SK-N-SH (cell line): ENCODE results near the gene THADA. TPM values are rescaled to one million over a fixed set of nuclear protein-coding genes. Genes with fewer than 3 reads are reported as not detected.

Source experiments
- CTCF ChIA-PET: fragments of 300-600, 350-600 bp; formaldehyde crosslinking; extraction: SDS; loops from one replicate; lab custom pipeline; 2021; lab: Yijun Ruan, JAX
- POLR2A ChIA-PET: fragments of 350-600 bp; sonication (Branson Sonifier 250); formaldehyde crosslinking; extraction: SDS; loops from one replicate; lab custom pipeline; 2020; ENCODE audit warnings: antibody characterized with exemption, inconsistent platforms; lab: Yijun Ruan, JAX
- DNase-seq: peaks from one replicate; pipeline ENCODE4 v3.0.0; 2012
- H2AFZ ChIP-seq: fragments of 200-600 bp; sonication (generic); 2 replicates; pipeline ENCODE4 v1.8.1; 2016; ENCODE audit warnings: antibody characterized with exemption, mild to moderate bottlenecking, low read depth
- H3F3A ChIP-seq: fragments of 200-600 bp; sonication (generic); replicated peaks from 2 replicates; pipeline ENCODE3; 2016; ENCODE audit warnings: antibody characterized with exemption, mild to moderate bottlenecking; ENCODE audit not compliant: insufficient read depth
- H3K27ac ChIP-seq, 2 experiments: fragments of 200-500 bp in 1 of 2; fragments of 200-600 bp in 1 of 2; sonication (Bioruptor generic) in 1 of 2; sonication (generic), shearing (Covaris generic) in 1 of 2; 2 replicates each; pipeline versions ENCODE4 v1.5.1 to v1.6.1; 2014 to 2016; ENCODE audit warnings: low read depth in 2 of 2, inconsistent platforms in 1 of 2, low read length in 1 of 2, mild to moderate bottlenecking in 1 of 2, mixed read lengths in 1 of 2
- H3K27me3 ChIP-seq: fragments of 200-600 bp; sonication (generic), shearing (Covaris generic); 2 replicates; pipeline ENCODE4 v1.6.1; 2016; ENCODE audit warnings: mixed run types; ENCODE audit not compliant: insufficient read depth
- H3K36me3 ChIP-seq, 2 experiments: fragments of 200-500 bp in 1 of 2; fragments of 200-600 bp in 1 of 2; sonication (Bioruptor generic) in 1 of 2; sonication (generic) in 1 of 2; replicated peaks in 1 of 2; 2 replicates each; pipeline versions ENCODE3 to v1.5.1; 2014 to 2016; ENCODE audit warnings: low read length in 1 of 2, mild to moderate bottlenecking in 1 of 2; ENCODE audit not compliant: insufficient read depth in 2 of 2, control insufficient read depth in 1 of 2
- H3K4me1 ChIP-seq, 2 experiments: fragments of 200-500 bp in 1 of 2; fragments of 200-600 bp in 1 of 2; sonication (Bioruptor generic) in 1 of 2; sonication (generic), shearing (Covaris generic) in 1 of 2; 2 replicates each; pipeline versions ENCODE4 v1.5.1 to v1.6.1; 2014 to 2016; ENCODE audit warnings: low read depth in 1 of 2, low read length in 1 of 2, mixed run types in 1 of 2; ENCODE audit not compliant: insufficient read depth in 2 of 2, control insufficient read depth in 1 of 2
- H3K4me2 ChIP-seq: fragments of 200-600 bp; sonication (generic), shearing (Covaris generic); 2 replicates; pipeline ENCODE4 v1.6.1; 2017; ENCODE audit warnings: mixed run types
- H3K4me3 ChIP-seq, 2 experiments: fragments of 200-500 bp in 1 of 2; fragments of 200-600 bp in 1 of 2; sonication (Bioruptor generic) in 1 of 2; sonication (generic), shearing (Covaris generic) in 1 of 2; 2 replicates each; pipeline versions ENCODE4 v1.5.1 to v1.8.1; 2014 to 2016; ENCODE audit warnings: low read depth in 2 of 2, inconsistent platforms in 1 of 2, low read length in 1 of 2, mild to moderate bottlenecking in 1 of 2, mixed read lengths in 1 of 2, moderate library complexity in 1 of 2
- H3K79me2 ChIP-seq: fragments of 200-600 bp; sonication (generic); 2 replicates; pipeline ENCODE4 v1.8.1; 2017; ENCODE audit warnings: mild to moderate bottlenecking; ENCODE audit not compliant: insufficient read depth
- H3K9ac ChIP-seq: fragments of 200-600 bp; sonication (generic); 2 replicates; pipeline ENCODE4 v1.6.1; 2017; ENCODE audit warnings: mixed run types
- H3K9me2 ChIP-seq: fragments of 200-600 bp; sonication (generic); 2 replicates; pipeline ENCODE4 v1.6.1; 2017; ENCODE audit warnings: mixed run types
- H3K9me3 ChIP-seq: fragments of 200-600 bp; sonication (generic); 2 replicates; pipeline ENCODE4 v1.6.1; 2017; ENCODE audit warnings: mixed run types, mild to moderate bottlenecking, moderate library complexity
- H4K20me1 ChIP-seq: fragments of 200-600 bp; sonication (generic); 2 replicates; pipeline ENCODE4 v1.6.1; 2017; ENCODE audit warnings: mild to moderate bottlenecking, mixed run types; ENCODE audit not compliant: insufficient read depth
- FOXM1 ChIP-seq: IDR thresholded peaks from 2 replicates; pipeline ENCODE4 v1.4.0; 2012; ENCODE audit warnings: low read depth, mild to moderate bottlenecking
- JUND ChIP-seq: IDR thresholded peaks from 2 replicates; pipeline ENCODE4 v1.4.0; 2012
- MEF2A ChIP-seq: IDR thresholded peaks from 2 replicates; pipeline ENCODE4 v1.4.0; 2012; ENCODE audit warnings: low read depth, borderline replicate concordance
- NRF1 ChIP-seq: IDR thresholded peaks from 2 replicates; pipeline ENCODE4 v1.6.1; 2012; ENCODE audit warnings: low read depth, mild to moderate bottlenecking, low read length
- RAD21 ChIP-seq: IDR thresholded peaks from 2 replicates; pipeline ENCODE4 v1.6.1; 2012; ENCODE audit warnings: mild to moderate bottlenecking, low read length
- RCOR1 ChIP-seq: fragments of 150-350 bp; IDR thresholded peaks from 2 replicates; pipeline ENCODE4 v1.6.1; 2017; ENCODE audit warnings: antibody characterized with exemption, low read length
- RFX5 ChIP-seq: IDR thresholded peaks from 2 replicates; pipeline ENCODE4 v1.6.1; 2012; ENCODE audit warnings: mild to moderate bottlenecking, improper control_type of control experiment, low read length
- RXRA ChIP-seq: IDR thresholded peaks from 2 replicates; pipeline ENCODE4 v1.4.0; 2012; ENCODE audit warnings: low read depth, mild to moderate bottlenecking, borderline replicate concordance
- TAF1 ChIP-seq: IDR thresholded peaks from 2 replicates; pipeline ENCODE4 v1.6.1; 2012; ENCODE audit warnings: low read depth, mild to moderate bottlenecking, low read length, moderate library complexity, borderline replicate concordance
- YY1 ChIP-seq: IDR thresholded peaks from 2 replicates; pipeline ENCODE4 v1.4.0; 2012; ENCODE audit warnings: low read depth, mild to moderate bottlenecking
- WGBS: methylation state at CpG from one replicate; pipeline ENCODE4 v1.1.6; 2017; ENCODE audit warnings: low lambda C conversion rate; 5-methylcytosine and 5-hydroxymethylcytosine counted together
- polyA plus RNA-seq, 3 experiments: library from polyadenylated mRNA; depleted of rRNA; stranded (reverse); fragments of >200 nt; gene quantifications; 2 replicates each; pipeline ENCODE4 v1.2.3, GENCODE V29; 2012
- TF ChIP-seq, protein P1 (sequence below): fragments of 200-600 bp; sonication (generic); IDR thresholded peaks from 2 replicates; pipeline ENCODE4 v1.6.1; 2017; ENCODE audit warnings: antibody characterized with exemption, mild to moderate bottlenecking, moderate library complexity
- TF ChIP-seq, protein P2 (sequence below): fragments of 150-350 bp; IDR thresholded peaks from 2 replicates; pipeline ENCODE4 v1.6.1; 2017; ENCODE audit warnings: antibody characterized with exemption, low read length, low read depth, borderline replicate concordance

THADA gene
- polyA plus RNA-seq, 1 of the 3 experiments (the other 2 are of a cell fraction) = 25.6 TPM

GRCh38 chr2:43480874-43481273 is 115.0 kb downstream of the THADA start:
- no peak overlapping the region for H3K4me2 ChIP-seq
- H3K36me3 ChIP-seq = peaks cover 6 to 23% of the 10 kb centered on the region in 2 experiments
- H3K27me3 ChIP-seq = no peaks in the 10 kb centered on the region
- H4K20me1 ChIP-seq = no peaks in the 10 kb centered on the region
- no peak overlapping the region for H3K27ac ChIP-seq
- 83% methylated on average over 3 of the region's 3 CpGs for WGBS
- H2AFZ ChIP-seq = no peak overlapping the region
- no peaks in the 10 kb centered on the region for H3F3A ChIP-seq
- ChIA-PET POLR2A (interaction anchor here (0.6 to 1.2 kb wide), 2 partner anchors 18 to 253 kb away, joined by 3 to 4 read pairs; no protein-coding TSS in a partner anchor), CTCF (interaction anchor here (0.8 to 4.9 kb wide), 2 partner anchors 213 to 252 kb away, joined by 3 to 27 read pairs; no protein-coding TSS in a partner anchor)
- DNase-seq = no peak
- TF ChIP-seq RAD21 (no peak), TAF1 (no peak), FOXM1 (no peak), JUND (no peak), RCOR1 (no peak), RXRA (no peak), NRF1 (no peak), YY1 (no peak)
- TF ChIP-seq, protein P1, sequence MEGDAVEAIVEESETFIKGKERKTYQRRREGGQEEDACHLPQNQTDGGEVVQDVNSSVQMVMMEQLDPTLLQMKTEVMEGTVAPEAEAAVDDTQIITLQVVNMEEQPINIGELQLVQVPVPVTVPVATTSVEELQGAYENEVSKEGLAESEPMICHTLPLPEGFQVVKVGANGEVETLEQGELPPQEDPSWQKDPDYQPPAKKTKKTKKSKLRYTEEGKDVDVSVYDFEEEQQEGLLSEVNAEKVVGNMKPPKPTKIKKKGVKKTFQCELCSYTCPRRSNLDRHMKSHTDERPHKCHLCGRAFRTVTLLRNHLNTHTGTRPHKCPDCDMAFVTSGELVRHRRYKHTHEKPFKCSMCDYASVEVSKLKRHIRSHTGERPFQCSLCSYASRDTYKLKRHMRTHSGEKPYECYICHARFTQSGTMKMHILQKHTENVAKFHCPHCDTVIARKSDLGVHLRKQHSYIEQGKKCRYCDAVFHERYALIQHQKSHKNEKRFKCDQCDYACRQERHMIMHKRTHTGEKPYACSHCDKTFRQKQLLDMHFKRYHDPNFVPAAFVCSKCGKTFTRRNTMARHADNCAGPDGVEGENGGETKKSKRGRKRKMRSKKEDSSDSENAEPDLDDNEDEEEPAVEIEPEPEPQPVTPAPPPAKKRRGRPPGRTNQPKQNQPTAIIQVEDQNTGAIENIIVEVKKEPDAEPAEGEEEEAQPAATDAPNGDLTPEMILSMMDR = no peak
- TF ChIP-seq, protein P2, sequence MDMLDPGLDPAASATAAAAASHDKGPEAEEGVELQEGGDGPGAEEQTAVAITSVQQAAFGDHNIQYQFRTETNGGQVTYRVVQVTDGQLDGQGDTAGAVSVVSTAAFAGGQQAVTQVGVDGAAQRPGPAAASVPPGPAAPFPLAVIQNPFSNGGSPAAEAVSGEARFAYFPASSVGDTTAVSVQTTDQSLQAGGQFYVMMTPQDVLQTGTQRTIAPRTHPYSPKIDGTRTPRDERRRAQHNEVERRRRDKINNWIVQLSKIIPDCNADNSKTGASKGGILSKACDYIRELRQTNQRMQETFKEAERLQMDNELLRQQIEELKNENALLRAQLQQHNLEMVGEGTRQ = no peak
- no peaks in the 10 kb centered on the region for H3K9me3 ChIP-seq
- H3K4me3 ChIP-seq = no peak overlapping the region
- H3K9me2 ChIP-seq = no peaks in the 10 kb centered on the region
- peaks cover 0 to 15% of the 10 kb centered on the region in 2 experiments; a peak in 2 of 4 replicates for H3K4me1 ChIP-seq
- no peak overlapping the region for H3K9ac ChIP-seq
- H3K79me2 ChIP-seq = no peaks in the 10 kb centered on the region

DNA sequence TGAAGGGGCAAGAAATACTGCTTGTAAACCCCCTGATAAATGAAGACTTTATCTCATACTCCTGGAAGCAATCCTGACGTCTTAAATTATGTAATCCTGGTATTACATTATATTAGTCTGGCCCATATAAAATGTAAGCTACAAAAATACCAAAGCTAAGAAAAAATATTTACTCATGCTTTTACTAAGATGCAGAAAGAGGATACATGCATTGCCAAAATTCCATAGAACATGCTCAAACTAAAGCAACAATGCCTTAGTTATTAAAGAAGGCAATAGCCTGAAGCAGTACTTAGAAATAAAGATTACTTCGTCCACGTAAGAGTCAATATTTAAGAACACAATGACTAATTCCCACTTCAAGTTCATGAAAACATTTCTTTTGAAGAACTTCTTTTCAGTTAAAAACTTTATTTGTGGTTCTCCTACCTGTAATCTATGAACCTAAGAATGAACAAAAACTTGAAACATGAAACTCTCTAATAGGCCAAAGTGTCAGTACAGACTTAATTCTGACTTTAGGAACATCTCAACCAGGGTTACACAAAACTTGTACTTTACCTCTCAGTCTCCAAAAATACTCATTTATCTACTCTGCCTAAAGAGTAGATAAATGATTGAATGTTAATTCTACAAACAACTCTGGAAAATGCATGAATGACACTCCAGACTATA is 117.3 kb downstream of the THADA start:
- TF ChIP-seq RCOR1 (no peak), MEF2A (no peak), RFX5 (no peak), TAF1 (no peak)
- Histone ChIP-seq H3F3A (no peaks in the 10 kb centered on the region), H3K4me2 (no peak overlapping the region), H2AFZ (no peak overlapping the region), H3K27me3 (no peaks in the 10 kb centered on the region), H3K27ac (no peak overlapping the region), H3K4me1 (peaks cover 0 to 10% of the 10 kb centered on the region in 2 experiments; a peak in 2 of 4 replicates), H3K4me3 (no peak overlapping the region), H4K20me1 (no peaks in the 10 kb centered on the region), H3K9ac (no peak overlapping the region), H3K36me3 (peaks cover 6 to 28% of the 10 kb centered on the region in 2 experiments), H3K9me2 (no peaks in the 10 kb centered on the region), H3K79me2 (no peaks in the 10 kb centered on the region), H3K9me3 (no peaks in the 10 kb centered on the region)
- DNase-seq = no peak
- ChIA-PET CTCF (interaction anchor here (0.7 to 4.9 kb wide), 4 partner anchors 142 to 531 kb away, joined by 3 to 27 read pairs (median 4); no protein-coding TSS in a partner anchor), POLR2A (interaction anchor here (0.6 kb wide), 1 partner anchor 259 kb away, joined by 3 read pairs; no protein-coding TSS in a partner anchor)
- 66% methylated on average over 3 of the region's 3 CpGs for WGBS
